HepG2 (cell line): Measurements from ENCODE around the gene YTHDF1. TPM values are rescaled to one million over a fixed set of nuclear protein-coding genes. Genes with fewer than 3 reads are reported as not detected.
A peak's percentile ranks its signal among the peaks of the same experiment; 100 is the strongest.

ENCODE experiments used
- BRD4 ChIP-seq: sonication (generic); formaldehyde crosslinking; IDR thresholded peaks from 2 replicates; pipeline ENCODE4 v1.4.0; 2020; ENCODE audit warnings: missing genetic modification reagents
- CERS6 ChIP-seq: sonication (generic); formaldehyde crosslinking; IDR thresholded peaks from 2 replicates; pipeline ENCODE4 v1.5.0; 2020; ENCODE audit warnings: missing genetic modification reagents
- CHD4 ChIP-seq: fragments of 200-600 bp; sonication (generic); IDR thresholded peaks from 2 replicates; pipeline ENCODE4 v1.7.0; 2017; ENCODE audit warnings: mild to moderate bottlenecking, low read length, borderline replicate concordance
- MAF1 ChIP-seq: sonication (generic); formaldehyde crosslinking; IDR thresholded peaks from 2 replicates; pipeline ENCODE4 v1.5.0; 2020; ENCODE audit warnings: missing genetic modification reagents, borderline replicate concordance
- PAWR ChIP-seq: sonication (generic); formaldehyde crosslinking; IDR thresholded peaks from 2 replicates; pipeline ENCODE4 v1.4.0; 2020; ENCODE audit warnings: missing genetic modification reagents, mild to moderate bottlenecking, borderline replicate concordance
- PRDM4 ChIP-seq: sonication (generic); formaldehyde crosslinking; IDR thresholded peaks from 2 replicates; pipeline ENCODE4 v1.9.0; 2021; ENCODE audit warnings: missing genetic modification reagents, borderline replicate concordance
- PREB ChIP-seq: sonication (generic); formaldehyde crosslinking; IDR thresholded peaks from 2 replicates; pipeline ENCODE4 v1.4.0; 2020; ENCODE audit warnings: missing genetic modification reagents
- RBFOX2 ChIP-seq: fragments of 200-400 bp; formaldehyde crosslinking; IDR thresholded peaks from 2 replicates; pipeline ENCODE4 v1.6.1; 2017; ENCODE audit warnings: low read depth, mild to moderate bottlenecking, low read length
- SALL1 ChIP-seq: sonication (generic); formaldehyde crosslinking; IDR thresholded peaks from 2 replicates; pipeline ENCODE4 v1.8.0; 2022; ENCODE audit warnings: mild to moderate bottlenecking, missing genetic modification reagents
- ZFP41 ChIP-seq: sonication (generic); formaldehyde crosslinking; IDR thresholded peaks from 2 replicates; pipeline ENCODE4 v1.4.0; 2020; ENCODE audit warnings: mild to moderate bottlenecking, missing genetic modification reagents, borderline replicate concordance
- ZNF180 ChIP-seq: sonication (generic); formaldehyde crosslinking; IDR thresholded peaks from 2 replicates; pipeline ENCODE4 v1.4.0; 2020; ENCODE audit warnings: low read depth, missing genetic modification reagents, borderline replicate concordance
- ZNF280B ChIP-seq: sonication (generic); formaldehyde crosslinking; IDR thresholded peaks from 2 replicates; pipeline ENCODE4 v1.5.0; 2020; ENCODE audit warnings: missing genetic modification reagents, mild to moderate bottlenecking, borderline replicate concordance
- ZNF317 ChIP-seq: sonication (generic); formaldehyde crosslinking; IDR thresholded peaks from 2 replicates; pipeline ENCODE4 v1.5.0; 2020; ENCODE audit warnings: mild to moderate bottlenecking, missing genetic modification reagents
- ZNF382 ChIP-seq: sonication (generic); formaldehyde crosslinking; IDR thresholded peaks from 2 replicates; pipeline ENCODE4 v1.5.0; 2020; ENCODE audit warnings: missing genetic modification reagents, mild to moderate bottlenecking, borderline replicate concordance
- ZNF878 ChIP-seq: sonication (generic); formaldehyde crosslinking; IDR thresholded peaks from 2 replicates; pipeline ENCODE4 v1.8.1; 2023; ENCODE audit warnings: mild to moderate bottlenecking, missing genetic modification reagents, moderate library complexity
- polyA plus RNA-seq, 8 experiments: library from polyadenylated mRNA; depleted of rRNA in 3 of 8; stranded (reverse) in 7 of 8; unstranded in 1 of 8; fragments of >200 nt; fragmentation: Illumina TruSeq in 4 of 8; extraction: Trizol in 4 of 8; gene quantifications; 2 replicates each; pipeline versions ENCODE4 v1.2.1 to v1.2.3, GENCODE V29; 2011 to 2016; ENCODE audit warnings: low read depth in 4 of 8, missing spikeins in 1 of 8, mixed read lengths in 1 of 8; ENCODE audit not compliant: insufficient read depth in 1 of 8
- total RNA-seq, 5 experiments: library from RNA; depleted of rRNA; stranded (reverse); fragments of >200 nt; fragmentation: Illumina TruSeq; extraction: Trizol; gene quantifications; 2 replicates each; pipeline ENCODE4 v1.2.3, GENCODE V29; 2016; ENCODE audit warnings: low read depth in 1 of 5
- TF ChIP-seq, protein P1 (sequence below): sonication (generic); formaldehyde crosslinking; IDR thresholded peaks from 2 replicates; pipeline ENCODE4 v1.4.0; 2020; ENCODE audit warnings: missing genetic modification reagents

The YTHDF1 gene
- total and polyA plus RNA-seq, 2 of the 13 experiments (the other 11 are each of a cell fraction or from before 2014, with no cell fraction given), result 34.5 to 37.7 TPM

DNA sequence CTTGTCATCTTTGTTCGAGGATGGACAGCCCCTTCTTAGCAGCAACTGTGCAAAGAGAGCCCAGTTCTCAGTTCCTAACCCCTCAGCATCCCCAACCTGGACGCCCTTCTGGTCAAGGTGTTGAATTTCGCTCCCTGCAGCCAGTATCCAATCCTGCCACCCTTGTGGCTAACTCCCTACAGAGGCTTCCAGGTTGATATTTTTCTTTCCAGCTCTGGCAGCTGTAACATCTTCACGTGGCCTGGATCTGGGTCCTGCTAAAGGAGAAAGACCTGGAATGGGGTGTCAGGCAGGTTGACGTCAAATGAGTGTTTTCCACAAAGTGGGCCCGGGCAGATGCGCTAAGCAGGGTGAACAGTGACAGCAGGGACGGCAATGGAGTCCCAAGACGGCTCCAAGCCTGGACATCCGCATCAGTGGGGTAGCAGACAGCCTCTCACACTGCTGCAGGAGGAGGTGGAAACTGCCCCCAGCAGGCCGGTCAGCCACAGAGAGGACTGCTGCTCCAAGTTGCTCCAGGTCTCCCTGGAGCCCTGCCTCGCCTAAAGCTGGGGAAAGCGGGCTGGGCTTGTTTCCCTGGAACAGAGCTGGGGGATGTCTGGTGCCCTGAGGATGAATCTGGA lies 1.0 kb upstream of the YTHDF1 start (continued):
- TF ChIP-seq, protein P1, sequence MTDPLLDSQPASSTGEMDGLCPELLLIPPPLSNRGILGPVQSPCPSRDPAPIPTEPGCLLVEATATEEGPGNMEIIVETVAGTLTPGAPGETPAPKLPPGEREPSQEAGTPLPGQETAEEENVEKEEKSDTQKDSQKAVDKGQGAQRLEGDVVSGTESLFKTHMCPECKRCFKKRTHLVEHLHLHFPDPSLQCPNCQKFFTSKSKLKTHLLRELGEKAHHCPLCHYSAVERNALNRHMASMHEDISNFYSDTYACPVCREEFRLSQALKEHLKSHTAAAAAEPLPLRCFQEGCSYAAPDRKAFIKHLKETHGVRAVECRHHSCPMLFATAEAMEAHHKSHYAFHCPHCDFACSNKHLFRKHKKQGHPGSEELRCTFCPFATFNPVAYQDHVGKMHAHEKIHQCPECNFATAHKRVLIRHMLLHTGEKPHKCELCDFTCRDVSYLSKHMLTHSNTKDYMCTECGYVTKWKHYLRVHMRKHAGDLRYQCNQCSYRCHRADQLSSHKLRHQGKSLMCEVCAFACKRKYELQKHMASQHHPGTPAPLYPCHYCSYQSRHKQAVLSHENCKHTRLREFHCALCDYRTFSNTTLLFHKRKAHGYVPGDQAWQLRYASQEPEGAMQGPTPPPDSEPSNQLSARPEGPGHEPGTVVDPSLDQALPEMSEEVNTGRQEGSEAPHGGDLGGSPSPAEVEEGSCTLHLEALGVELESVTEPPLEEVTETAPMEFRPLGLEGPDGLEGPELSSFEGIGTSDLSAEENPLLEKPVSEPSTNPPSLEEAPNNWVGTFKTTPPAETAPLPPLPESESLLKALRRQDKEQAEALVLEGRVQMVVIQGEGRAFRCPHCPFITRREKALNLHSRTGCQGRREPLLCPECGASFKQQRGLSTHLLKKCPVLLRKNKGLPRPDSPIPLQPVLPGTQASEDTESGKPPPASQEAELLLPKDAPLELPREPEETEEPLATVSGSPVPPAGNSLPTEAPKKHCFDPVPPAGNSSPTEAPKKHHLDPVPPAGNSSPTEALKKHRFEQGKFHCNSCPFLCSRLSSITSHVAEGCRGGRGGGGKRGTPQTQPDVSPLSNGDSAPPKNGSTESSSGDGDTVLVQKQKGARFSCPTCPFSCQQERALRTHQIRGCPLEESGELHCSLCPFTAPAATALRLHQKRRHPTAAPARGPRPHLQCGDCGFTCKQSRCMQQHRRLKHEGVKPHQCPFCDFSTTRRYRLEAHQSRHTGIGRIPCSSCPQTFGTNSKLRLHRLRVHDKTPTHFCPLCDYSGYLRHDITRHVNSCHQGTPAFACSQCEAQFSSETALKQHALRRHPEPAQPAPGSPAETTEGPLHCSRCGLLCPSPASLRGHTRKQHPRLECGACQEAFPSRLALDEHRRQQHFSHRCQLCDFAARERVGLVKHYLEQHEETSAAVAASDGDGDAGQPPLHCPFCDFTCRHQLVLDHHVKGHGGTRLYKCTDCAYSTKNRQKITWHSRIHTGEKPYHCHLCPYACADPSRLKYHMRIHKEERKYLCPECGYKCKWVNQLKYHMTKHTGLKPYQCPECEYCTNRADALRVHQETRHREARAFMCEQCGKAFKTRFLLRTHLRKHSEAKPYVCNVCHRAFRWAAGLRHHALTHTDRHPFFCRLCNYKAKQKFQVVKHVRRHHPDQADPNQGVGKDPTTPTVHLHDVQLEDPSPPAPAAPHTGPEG (CRISPR knock-in tag), result no peak
- TF ChIP-seq ZNF382 (CRISPR knock-in tag) (no peak), MAF1 (CRISPR knock-in tag) (no peak), ZNF280B (CRISPR knock-in tag) (peak; percentile 8; the same call in 1 of the 2 replicates), RBFOX2 (no peak), ZFP41 (no peak), SALL1 (no peak), ZNF878 (CRISPR knock-in tag) (no peak), ZNF317 (CRISPR knock-in tag) (peak; percentile 20; the same call in 1 of the 2 replicates), PAWR (CRISPR knock-in tag) (0 out of 2 replicates have a peak, but pooled peaks have one; percentile 4), BRD4 (CRISPR knock-in tag) (peak; percentile 43; the same call in 1 of the 2 replicates), CERS6 (CRISPR knock-in tag) (0 out of 2 replicates have a peak, but pooled peaks have one; percentile 40), PREB (CRISPR knock-in tag) (0 out of 2 replicates have a peak, but pooled peaks have one; percentile 74), CHD4 (peak; percentile 65; the same call in 1 of the 2 replicates), PRDM4 (CRISPR knock-in tag) (0 out of 2 replicates have a peak, but pooled peaks have one; percentile 12), ZNF180 (0 out of 2 replicates have a peak, but pooled peaks have one; percentile 71)
